ENCODE results near the gene ZNF324B.
A peak's percentile ranks its signal among the peaks of the same experiment; 100 is the strongest.

DNA sequence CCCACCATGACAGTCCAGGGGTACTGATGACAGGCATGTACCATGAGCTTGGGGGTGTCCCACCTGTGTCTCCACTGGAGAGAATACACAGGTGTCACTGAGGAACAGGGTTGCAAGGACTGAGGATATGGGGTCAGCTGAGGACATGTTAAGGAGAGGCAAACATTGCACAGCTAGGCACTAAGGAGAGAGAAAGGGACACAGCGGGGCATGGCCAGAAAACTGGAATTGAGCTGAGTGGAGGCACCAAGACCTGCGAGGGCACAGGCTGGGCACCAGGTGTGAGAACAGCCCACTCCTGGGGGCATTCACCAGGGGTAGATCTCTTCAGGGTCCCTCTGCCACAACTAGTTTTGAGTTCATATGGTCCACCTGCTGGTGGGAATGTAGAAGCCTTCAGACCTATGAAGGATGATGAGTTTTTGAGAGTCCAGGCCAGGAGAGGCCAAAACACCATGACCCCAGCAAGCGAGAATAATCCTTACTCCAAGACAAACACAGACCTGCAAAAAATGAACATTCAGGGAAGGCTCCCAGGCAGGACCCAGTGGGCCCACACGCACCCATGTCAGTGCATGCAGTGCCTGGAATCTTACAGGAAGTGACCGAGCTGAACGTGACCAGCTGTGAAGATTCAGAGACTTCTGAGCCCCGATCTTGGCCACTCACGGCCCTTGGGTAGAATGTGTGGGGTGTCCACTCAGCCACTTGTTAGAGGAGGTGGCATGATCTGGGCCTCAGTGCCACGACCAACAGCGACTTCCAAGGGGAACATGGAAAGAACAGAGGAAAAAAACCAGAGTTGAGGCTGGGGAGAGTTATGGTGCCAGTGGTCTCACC is 44.4 kb upstream of the ZNF324B start:
- TF ChIP-seq, protein P1, sequence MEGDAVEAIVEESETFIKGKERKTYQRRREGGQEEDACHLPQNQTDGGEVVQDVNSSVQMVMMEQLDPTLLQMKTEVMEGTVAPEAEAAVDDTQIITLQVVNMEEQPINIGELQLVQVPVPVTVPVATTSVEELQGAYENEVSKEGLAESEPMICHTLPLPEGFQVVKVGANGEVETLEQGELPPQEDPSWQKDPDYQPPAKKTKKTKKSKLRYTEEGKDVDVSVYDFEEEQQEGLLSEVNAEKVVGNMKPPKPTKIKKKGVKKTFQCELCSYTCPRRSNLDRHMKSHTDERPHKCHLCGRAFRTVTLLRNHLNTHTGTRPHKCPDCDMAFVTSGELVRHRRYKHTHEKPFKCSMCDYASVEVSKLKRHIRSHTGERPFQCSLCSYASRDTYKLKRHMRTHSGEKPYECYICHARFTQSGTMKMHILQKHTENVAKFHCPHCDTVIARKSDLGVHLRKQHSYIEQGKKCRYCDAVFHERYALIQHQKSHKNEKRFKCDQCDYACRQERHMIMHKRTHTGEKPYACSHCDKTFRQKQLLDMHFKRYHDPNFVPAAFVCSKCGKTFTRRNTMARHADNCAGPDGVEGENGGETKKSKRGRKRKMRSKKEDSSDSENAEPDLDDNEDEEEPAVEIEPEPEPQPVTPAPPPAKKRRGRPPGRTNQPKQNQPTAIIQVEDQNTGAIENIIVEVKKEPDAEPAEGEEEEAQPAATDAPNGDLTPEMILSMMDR (conservative IDR thresholded peaks at IDR 0.05): peak; percentile 54
- TF ChIP-seq EZH2 (IDR thresholded peaks at IDR 0.05; ENCODE audit: low read depth): no peak

All from PC-9 (cell line).